ENCODE measurements around the gene SLITRK2.

The SLITRK2 gene

GRCh38 chrX:145861818-145862217 is 44.2 kb downstream of the SLITRK2 start:
- DNase-seq: no peak

GRCh38 chrX:145865082-145865481 is 47.5 kb downstream of the SLITRK2 start:
- DNase-seq: no peak
